ENCODE measurements around the gene CCDC174. TPM values are rescaled to one million over a fixed set of nuclear protein-coding genes. Genes with fewer than 3 reads are reported as not detected.

Gene CCDC174
- total RNA-seq, 1 donor from 2014 or later, result 22.9 TPM

- no peaks in the 10 kb centered on the region for H3K4me1 Mint-ChIP-seq (ENCODE audit: unreplicated experiment)
- no peak for DNase-seq (ENCODE audit: low spot score)
- H3K36me3 Mint-ChIP-seq (ENCODE audit: low read depth, unreplicated experiment), result no peaks in the 10 kb centered on the region
- peaks cover 6% of the 10 kb centered on the region for H3K9me3 Mint-ChIP-seq (ENCODE audit: unreplicated experiment)
- H3K27ac Mint-ChIP-seq (ENCODE audit: unreplicated experiment), result no peak overlapping the region
- no peak for TF ChIP-seq CTCF (IDR thresholded peaks at IDR 0.05; ENCODE audit: unreplicated experiment)
- no peak overlapping the region for H3K4me3 Mint-ChIP-seq (ENCODE audit: unreplicated experiment)
- peaks cover 2% of the 10 kb centered on the region for H3K27me3 Mint-ChIP-seq (ENCODE audit: unreplicated experiment)
These were observed 40.2 kb downstream of the CCDC174 start for GRCh38 chr3:14691719-14692118.

GRCh38 chr3:14698601-14699244 is 47.2 kb downstream of the CCDC174 start:
- H3K4me1 Mint-ChIP-seq (ENCODE audit: unreplicated experiment), result no peaks in the 10 kb centered on the region
- no peak overlapping the region for H3K27ac Mint-ChIP-seq (ENCODE audit: unreplicated experiment)
- no peaks in the 10 kb centered on the region for H3K36me3 Mint-ChIP-seq (ENCODE audit: low read depth, unreplicated experiment)

GRCh38 chr3:14699643-14700042 is 48.1 kb downstream of the CCDC174 start:
- Mint-ChIP-seq H3K4me3 (ENCODE audit: unreplicated experiment) (no peak overlapping the region), H3K27ac (ENCODE audit: unreplicated experiment) (no peak overlapping the region), H3K4me1 (ENCODE audit: unreplicated experiment) (no peaks in the 10 kb centered on the region), H3K27me3 (ENCODE audit: unreplicated experiment) (peaks cover 5% of the 10 kb centered on the region), H3K9me3 (ENCODE audit: unreplicated experiment) (no peaks in the 10 kb centered on the region), H3K36me3 (ENCODE audit: low read depth, unreplicated experiment) (no peaks in the 10 kb centered on the region)
- no peak for TF ChIP-seq CTCF (IDR thresholded peaks at IDR 0.05; ENCODE audit: unreplicated experiment)
- no peak for DNase-seq (ENCODE audit: low spot score)

More at GRCh38 chr3:14698601-14699244, 47.2 kb downstream of the CCDC174 start:
- no peak overlapping the region for H3K4me3 Mint-ChIP-seq (ENCODE audit: unreplicated experiment)
- DNase-seq (ENCODE audit: low spot score), result no peak
- no peak for TF ChIP-seq CTCF (IDR thresholded peaks at IDR 0.05; ENCODE audit: unreplicated experiment)
- no peaks in the 10 kb centered on the region for H3K9me3 Mint-ChIP-seq (ENCODE audit: unreplicated experiment)
- peaks cover 3% of the 10 kb centered on the region for H3K27me3 Mint-ChIP-seq (ENCODE audit: unreplicated experiment)

DNA sequence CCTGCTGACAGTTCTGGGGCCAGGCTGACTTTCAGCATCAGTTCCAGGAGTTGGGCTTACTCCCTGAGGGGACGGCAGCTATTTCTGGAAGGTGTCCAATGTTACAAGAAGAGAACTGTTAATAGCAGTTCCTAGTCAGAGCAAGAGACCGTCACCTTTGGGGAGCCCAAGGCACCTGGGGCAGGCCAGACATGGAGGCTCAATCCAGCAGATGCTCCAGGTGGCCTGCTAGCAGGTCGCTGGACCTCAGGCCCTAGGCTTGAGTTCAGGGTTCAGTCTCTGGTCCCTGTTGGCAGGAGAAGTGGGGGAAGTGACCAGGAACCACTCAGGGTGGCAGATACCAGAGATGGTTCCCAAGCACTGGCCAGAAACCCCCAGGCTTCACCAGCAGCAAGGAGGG is 49.3 kb downstream of the CCDC174 start:
- TF ChIP-seq CTCF (IDR thresholded peaks at IDR 0.05; ENCODE audit: unreplicated experiment), result no peak
- peaks cover 5% of the 10 kb centered on the region for H3K27me3 Mint-ChIP-seq (ENCODE audit: unreplicated experiment)
- H3K27ac Mint-ChIP-seq (ENCODE audit: unreplicated experiment), result no peak overlapping the region
- no peaks in the 10 kb centered on the region for H3K36me3 Mint-ChIP-seq (ENCODE audit: low read depth, unreplicated experiment)
- no peak overlapping the region for H3K4me3 Mint-ChIP-seq (ENCODE audit: unreplicated experiment)
- DNase-seq (ENCODE audit: low spot score), result no peak
- no peaks in the 10 kb centered on the region for H3K9me3 Mint-ChIP-seq (ENCODE audit: unreplicated experiment)
- no peaks in the 10 kb centered on the region for H3K4me1 Mint-ChIP-seq (ENCODE audit: unreplicated experiment)

DNA sequence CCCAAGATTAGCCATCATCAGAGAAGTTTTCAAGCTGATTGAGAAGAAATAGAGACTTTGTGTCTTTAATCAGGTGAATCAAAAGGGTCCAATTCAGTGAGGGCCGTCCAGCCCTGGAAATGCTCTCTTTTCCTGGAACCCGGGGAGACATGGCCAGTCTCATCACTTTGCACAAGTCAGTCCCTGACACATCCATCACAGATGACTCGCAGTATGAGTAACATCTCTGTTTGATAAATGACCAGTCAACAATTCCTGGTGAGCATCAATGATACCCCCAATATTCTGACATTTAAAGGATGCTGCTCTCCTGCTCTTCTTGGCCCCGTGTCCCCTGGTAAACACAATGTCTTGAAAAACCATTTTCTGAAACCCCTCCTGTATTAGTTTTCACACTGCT is 50.1 kb downstream of the CCDC174 start:
- Mint-ChIP-seq H3K27ac (ENCODE audit: unreplicated experiment) (no peak overlapping the region), H3K9me3 (ENCODE audit: unreplicated experiment) (no peaks in the 10 kb centered on the region), H3K4me1 (ENCODE audit: unreplicated experiment) (no peaks in the 10 kb centered on the region)

More for the DNA sequence above, 50.1 kb downstream of the CCDC174 start:
- no peaks in the 10 kb centered on the region for H3K36me3 Mint-ChIP-seq (ENCODE audit: low read depth, unreplicated experiment)
- TF ChIP-seq CTCF (IDR thresholded peaks at IDR 0.05; ENCODE audit: unreplicated experiment), result no peak
- H3K27me3 Mint-ChIP-seq (ENCODE audit: unreplicated experiment), result peaks cover 5% of the 10 kb centered on the region
- no peak overlapping the region for H3K4me3 Mint-ChIP-seq (ENCODE audit: unreplicated experiment)
- DNase-seq (ENCODE audit: low spot score), result no peak
